Heart left ventricle (tissue), 16 donors: Measurements from ENCODE around the gene PILRA. TPM values are rescaled to one million over a fixed set of nuclear protein-coding genes. Genes with fewer than 3 reads are reported as not detected.

Experiments used
- ATAC-seq, 4 donors: fragments of 200-7000 bp; cut with Tn5 transposase; one replicate each; pipeline ENCODE4 v1.9.1; 2020 to 2022; ENCODE audit warnings: moderate library complexity in 4 of 4, mild to moderate bottlenecking in 3 of 4, moderate number of reproducible peaks in 1 of 4
- DNase-seq, 5 donors: peaks; one replicate each; pipeline ENCODE4 v3.0.0-alpha.2; 2020
- H3K27ac ChIP-seq, 12 donors: fragments of 200-600 bp; sonication (generic) in 4 of 12; one replicate each; pipeline versions ENCODE4 v1.5.0 to v1.8.0; 2016 to 2022; ENCODE audit warnings: mild to moderate bottlenecking in 2 of 12
- H3K27me3 ChIP-seq, 9 donors: fragments of 200-600 bp; sonication (generic) in 2 of 9; one replicate each; pipeline versions ENCODE4 v1.5.1 to v1.8.0; 2016 to 2022; ENCODE audit warnings: mild to moderate bottlenecking in 3 of 9
- H3K36me3 ChIP-seq, 9 donors: fragments of 200-600 bp; sonication (generic) in 2 of 9; one replicate each; pipeline versions ENCODE4 v1.5.0 to v1.8.0; 2018 to 2022; ENCODE audit warnings: mild to moderate bottlenecking in 2 of 9
- H3K4me1 ChIP-seq, 12 donors: fragments of 200-600 bp; sonication (generic) in 4 of 12; one replicate each; pipeline versions ENCODE4 v1.5.0 to v1.8.0; 2016 to 2022; ENCODE audit warnings: mild to moderate bottlenecking in 3 of 12
- H3K4me3 ChIP-seq, 12 donors: fragments of 200-600 bp; sonication (generic) in 4 of 12; one replicate each; pipeline versions ENCODE4 v1.5.0 to v1.8.0; 2017 to 2022; ENCODE audit warnings: mild to moderate bottlenecking in 9 of 12, moderate library complexity in 4 of 12
- H3K9me3 ChIP-seq, 12 donors: fragments of 200-600 bp; sonication (generic) in 4 of 12; one replicate each; pipeline versions ENCODE4 v1.5.0 to v1.8.0; 2016 to 2022; ENCODE audit warnings: mild to moderate bottlenecking in 1 of 12
- CTCF ChIP-seq, 12 donors: fragments of 200-600 bp; sonication (generic) in 4 of 12; IDR thresholded peaks; one replicate each; pipeline versions ENCODE4 v1.5.0 to v1.8.0; 2018 to 2022; ENCODE audit warnings: antibody characterized with exemption in 12 of 12, mild to moderate bottlenecking in 5 of 12
- POLR2A ChIP-seq, 2 donors: fragments of 450-650 bp; IDR thresholded peaks; one replicate each; pipeline ENCODE4 v1.6.1; 2017; ENCODE audit warnings: antibody characterized with exemption in 2 of 2, mild to moderate bottlenecking in 2 of 2, moderate library complexity in 2 of 2
- WGBS, 4 donors: extraction: QIAGEN DNeasy Blood & Tissue Kit in 2 of 4; methylation state at CpG; one replicate each; pipeline versions ENCODE4 v1.1.5 to v1.1.7; 2013 to 2018; 5-methylcytosine and 5-hydroxymethylcytosine counted together
- intact Hi-C, 10 donors: fragments of 100-400 bp; cut with DNase I; formaldehyde crosslinking; loops; one replicate each; pipeline versions ENCODE4 v1.11.1 to v1.14.2; 2022
- polyA plus RNA-seq, 2 donors: library from polyadenylated mRNA; stranded (reverse); fragments of 200-250 nt; gene quantifications; one replicate each; pipeline ENCODE4 v1.2.3, GENCODE V29; 2013
- total RNA-seq, 9 donors: library from RNA; depleted of rRNA in 2 of 9; stranded (reverse); fragments of >200 nt in 2 of 9; fragmentation: NEBNext Ultra II Directional in 3 of 9; extraction: Animal tissue kit (Norgen Biotek cat#: 25700) in 3 of 9; gene quantifications; one replicate each; pipeline versions ENCODE4 v1.1.0 to v1.2.4, GENCODE V29; 2016 to 2023
- donor health status: ischemic (EF 13 %, LVEDD 7.1; RV severe dilation, severe dysfunction).
- donor health status: healthy with polysubstance abuse.
- donor health status: DM: no; HTN: yes; CAD: no.
- donor health status: DM: no; HTN: no; CAD: no.
- donor health status: ischemic (EF 25% LVEDD 6.9; RV normal size, moderate dysfunction).
- donor health status: ischemic (EF 25% LVEDD 5.7; RV mildly dilated, moderate dysfunction).
- donor health status: healthy.
- donor health status: DM: yes; HTN: yes; CAD: no.
- donor health status: ischemic (EF 35%, LVEDD 5.7; RV mildly dilated, moderate dysfunction).
- donor health status: nonischemic (EF 11% LVEDD 7.7; RV severe dilation, severe dysfunction).
- donor health status: DM: yes; HTN: yes; CAD: no.
- donor health status: PGD.
- donor health status: ischemic (EF 29% LVEDD 5.4; RV normal size, mild dysfunction).
- donor health status: nonischemic (EF 23%, LVEDD 6.1; RV moderate dilation, normal function).

The PILRA gene
- total and polyA plus RNA-seq, 11 donors, result 0.69 to 30.5 (median 3.4) TPM

GRCh38 chr7:100384628-100385294 lies 11.5 kb downstream of the PILRA start:
- no peak for TF ChIP-seq CTCF (IDR thresholded peaks at IDR 0.05)
- no peak for TF ChIP-seq POLR2A (IDR thresholded peaks at IDR 0.05)
- Histone ChIP-seq H3K4me1 (peaks cover 0 to 64% (median under 1%) of the 10 kb centered on the region in 12 donors), H3K4me3 (no peak overlapping the region), H3K27ac (peak overlapping the region in 1 of 12 donors; percentile 56), H3K9me3 (no peaks in the 10 kb centered on the region), H3K36me3 (no peaks in the 10 kb centered on the region), H3K27me3 (no peaks in the 10 kb centered on the region)
- 58 to 73% (median 69%) methylated on average over 6 of the region's 6 CpGs for WGBS, 4 donors
- peak in 3 of 4 donors; percentile 29 to 49 (median 36) for ATAC-seq
- intact Hi-C loops, result no loop called here
- no peak for DNase-seq

DNA sequence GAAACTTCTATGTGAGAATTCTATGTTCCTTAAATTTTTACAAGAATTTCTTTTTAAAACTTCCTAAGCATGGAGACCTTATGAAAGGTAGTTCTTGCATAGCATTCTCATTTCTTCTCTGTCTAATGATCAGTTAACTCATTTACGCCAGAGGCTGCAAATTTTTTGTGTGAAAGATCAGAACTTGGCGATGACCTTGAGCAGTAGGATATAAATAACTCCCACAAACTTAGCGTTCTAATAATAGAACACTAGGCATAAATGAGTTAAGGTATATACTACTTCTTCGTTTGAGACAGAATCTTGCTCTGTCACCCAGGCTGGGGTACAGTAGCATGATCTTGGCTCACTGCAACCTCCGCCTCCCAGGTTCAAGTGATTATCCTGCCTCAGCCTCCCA lies 13.7 kb downstream of the PILRA start:
- WGBS, 4 donors, result 37 to 46% (median 42%) methylated on average over 5 of the region's 5 CpGs
- H3K27ac ChIP-seq, result no peak overlapping the region
- no peak for ATAC-seq
- no peak for TF ChIP-seq POLR2A (IDR thresholded peaks at IDR 0.05)
- no peak for TF ChIP-seq CTCF (IDR thresholded peaks at IDR 0.05)
- no peak for DNase-seq
- H3K4me1 ChIP-seq, result peaks cover 0 to 47% (median 4%) of the 10 kb centered on the region in 12 donors
- H3K27me3 ChIP-seq, result no peaks in the 10 kb centered on the region
- H3K9me3 ChIP-seq, result no peaks in the 10 kb centered on the region
- intact Hi-C loops, result no loop called here
- no peaks in the 10 kb centered on the region for H3K36me3 ChIP-seq
- H3K4me3 ChIP-seq, result no peak overlapping the region

DNA sequence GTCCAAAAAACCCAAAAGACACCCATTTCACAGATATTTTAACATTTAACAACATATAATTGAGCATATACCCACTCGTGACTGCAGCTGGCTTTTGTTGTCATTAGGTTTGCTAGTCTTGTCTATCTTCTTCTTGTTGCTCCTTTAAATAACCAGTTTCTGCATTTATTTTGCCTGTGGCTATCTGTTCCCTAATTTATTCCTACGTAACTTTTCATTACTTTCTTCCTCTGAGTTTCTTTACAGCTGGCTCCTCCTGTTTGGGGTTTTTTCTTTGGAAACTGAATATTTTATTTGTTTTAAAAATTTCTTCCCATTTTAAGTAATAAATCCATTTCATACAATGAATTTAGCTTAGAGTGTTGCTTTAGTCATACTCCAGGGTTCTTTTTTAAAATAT lies 14.4 kb downstream of the PILRA start:
- Histone ChIP-seq H3K36me3 (no peaks in the 10 kb centered on the region), H3K27ac (no peak overlapping the region), H3K9me3 (no peaks in the 10 kb centered on the region), H3K4me3 (no peak overlapping the region), H3K4me1 (peaks cover 0 to 39% (median 4%) of the 10 kb centered on the region in 12 donors), H3K27me3 (no peaks in the 10 kb centered on the region)
- WGBS, 4 donors, result 77 to 86% (median 82%) methylated on average over 2 of the region's 2 CpGs
- intact Hi-C loops, result no loop called here
- DNase-seq (no peak), ATAC-seq (no peak)
- no peak for TF ChIP-seq CTCF (IDR thresholded peaks at IDR 0.05)
- TF ChIP-seq POLR2A (IDR thresholded peaks at IDR 0.05), result no peak

GRCh38 chr7:100389437-100390088 lies 16.3 kb downstream of the PILRA start:
- WGBS, 4 donors, result 53 to 65% (median 57%) methylated on average over 9 of the region's 9 CpGs
- no peak for DNase-seq

More at GRCh38 chr7:100389437-100390088, 16.3 kb downstream of the PILRA start:
- Histone ChIP-seq H3K9me3 (peaks cover 0 to 3% (median 0%) of the 10 kb centered on the region in 12 donors), H3K27me3 (no peaks in the 10 kb centered on the region), H3K4me1 (peaks cover 0 to 38% (median 4%) of the 10 kb centered on the region in 12 donors), H3K36me3 (no peaks in the 10 kb centered on the region), H3K4me3 (no peak overlapping the region), H3K27ac (no peak overlapping the region)
- TF ChIP-seq POLR2A (IDR thresholded peaks at IDR 0.05), result no peak
- TF ChIP-seq CTCF (IDR thresholded peaks at IDR 0.05), result no peak
- peak in 2 of 4 donors; percentile 36 to 47 for ATAC-seq
- intact Hi-C loops, result no loop called here
